Measurements from ENCODE around the gene KLK4. TPM values are rescaled to one million over a fixed set of nuclear protein-coding genes. Genes with fewer than 3 reads are reported as not detected.

Gene KLK4
- total and polyA plus RNA-seq, 9 of the 15 experiments (the other 6 are each of a cell fraction or from before 2014, with no cell fraction given): not detected

DNA sequence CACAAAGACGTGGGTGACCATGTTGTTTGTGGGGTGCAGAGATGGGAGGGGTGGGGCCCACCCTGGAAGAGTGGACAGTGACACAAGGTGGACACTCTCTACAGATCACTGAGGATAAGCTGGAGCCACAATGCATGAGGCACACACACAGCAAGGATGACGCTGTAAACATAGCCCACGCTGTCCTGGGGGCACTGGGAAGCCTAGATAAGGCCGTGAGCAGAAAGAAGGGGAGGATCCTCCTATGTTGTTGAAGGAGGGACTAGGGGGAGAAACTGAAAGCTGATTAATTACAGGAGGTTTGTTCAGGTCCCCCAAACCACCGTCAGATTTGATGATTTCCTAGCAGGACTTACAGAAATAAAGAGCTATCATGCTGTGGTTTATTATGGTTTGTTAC is 32.3 kb downstream of the KLK4 start (continued):
- TF ChIP-seq, protein P1, sequence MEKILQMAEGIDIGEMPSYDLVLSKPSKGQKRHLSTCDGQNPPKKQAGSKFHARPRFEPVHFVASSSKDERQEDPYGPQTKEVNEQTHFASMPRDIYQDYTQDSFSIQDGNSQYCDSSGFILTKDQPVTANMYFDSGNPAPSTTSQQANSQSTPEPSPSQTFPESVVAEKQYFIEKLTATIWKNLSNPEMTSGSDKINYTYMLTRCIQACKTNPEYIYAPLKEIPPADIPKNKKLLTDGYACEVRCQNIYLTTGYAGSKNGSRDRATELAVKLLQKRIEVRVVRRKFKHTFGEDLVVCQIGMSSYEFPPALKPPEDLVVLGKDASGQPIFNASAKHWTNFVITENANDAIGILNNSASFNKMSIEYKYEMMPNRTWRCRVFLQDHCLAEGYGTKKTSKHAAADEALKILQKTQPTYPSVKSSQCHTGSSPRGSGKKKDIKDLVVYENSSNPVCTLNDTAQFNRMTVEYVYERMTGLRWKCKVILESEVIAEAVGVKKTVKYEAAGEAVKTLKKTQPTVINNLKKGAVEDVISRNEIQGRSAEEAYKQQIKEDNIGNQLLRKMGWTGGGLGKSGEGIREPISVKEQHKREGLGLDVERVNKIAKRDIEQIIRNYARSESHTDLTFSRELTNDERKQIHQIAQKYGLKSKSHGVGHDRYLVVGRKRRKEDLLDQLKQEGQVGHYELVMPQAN (IDR thresholded peaks at IDR 0.05; ENCODE audit: borderline replicate concordance): no peak
- TF ChIP-seq, protein P2, sequence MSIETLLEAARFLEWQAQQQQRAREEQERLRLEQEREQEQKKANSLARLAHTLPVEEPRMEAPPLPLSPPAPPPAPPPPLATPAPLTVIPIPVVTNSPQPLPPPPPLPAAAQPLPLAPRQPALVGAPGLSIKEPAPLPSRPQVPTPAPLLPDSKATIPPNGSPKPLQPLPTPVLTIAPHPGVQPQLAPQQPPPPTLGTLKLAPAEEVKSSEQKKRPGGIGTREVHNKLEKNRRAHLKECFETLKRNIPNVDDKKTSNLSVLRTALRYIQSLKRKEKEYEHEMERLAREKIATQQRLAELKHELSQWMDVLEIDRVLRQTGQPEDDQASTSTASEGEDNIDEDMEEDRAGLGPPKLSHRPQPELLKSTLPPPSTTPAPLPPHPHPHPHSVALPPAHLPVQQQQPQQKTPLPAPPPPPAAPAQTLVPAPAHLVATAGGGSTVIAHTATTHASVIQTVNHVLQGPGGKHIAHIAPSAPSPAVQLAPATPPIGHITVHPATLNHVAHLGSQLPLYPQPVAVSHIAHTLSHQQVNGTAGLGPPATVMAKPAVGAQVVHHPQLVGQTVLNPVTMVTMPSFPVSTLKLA (conservative IDR thresholded peaks at IDR 0.05): peak; percentile 91 to 96
- TF ChIP-seq TBP (optimal IDR thresholded peaks at IDR 0.05; ENCODE audit: low read depth, low read length): no peak
- no peak for TF ChIP-seq PRPF4 (IDR thresholded peaks at IDR 0.05; ENCODE audit: insufficient read depth, low read depth, low read length, poor library complexity, severe bottlenecking)
- TF ChIP-seq, protein P3, sequence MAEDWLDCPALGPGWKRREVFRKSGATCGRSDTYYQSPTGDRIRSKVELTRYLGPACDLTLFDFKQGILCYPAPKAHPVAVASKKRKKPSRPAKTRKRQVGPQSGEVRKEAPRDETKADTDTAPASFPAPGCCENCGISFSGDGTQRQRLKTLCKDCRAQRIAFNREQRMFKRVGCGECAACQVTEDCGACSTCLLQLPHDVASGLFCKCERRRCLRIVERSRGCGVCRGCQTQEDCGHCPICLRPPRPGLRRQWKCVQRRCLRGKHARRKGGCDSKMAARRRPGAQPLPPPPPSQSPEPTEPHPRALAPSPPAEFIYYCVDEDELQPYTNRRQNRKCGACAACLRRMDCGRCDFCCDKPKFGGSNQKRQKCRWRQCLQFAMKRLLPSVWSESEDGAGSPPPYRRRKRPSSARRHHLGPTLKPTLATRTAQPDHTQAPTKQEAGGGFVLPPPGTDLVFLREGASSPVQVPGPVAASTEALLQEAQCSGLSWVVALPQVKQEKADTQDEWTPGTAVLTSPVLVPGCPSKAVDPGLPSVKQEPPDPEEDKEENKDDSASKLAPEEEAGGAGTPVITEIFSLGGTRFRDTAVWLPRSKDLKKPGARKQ (CRISPR knock-in tag; IDR thresholded peaks at IDR 0.05): no peak
- no peak for TF ChIP-seq E2F3 (CRISPR knock-in tag; IDR thresholded peaks at IDR 0.05)
- TF ChIP-seq ZC3H11A (IDR thresholded peaks at IDR 0.05; ENCODE audit: low read depth, low read length): no peak
- no peak for TF ChIP-seq CBX1 (IDR thresholded peaks at IDR 0.05; ENCODE audit: low read depth)
- no peak for TF ChIP-seq CREBBP (IDR thresholded peaks at IDR 0.05; ENCODE audit: low read depth, low read length)
- peak; percentile 74; the same call in 1 of the 2 replicates for TF ChIP-seq HDAC2 (IDR thresholded peaks at IDR 0.05)
- no peak for TF ChIP-seq ZNF431 (CRISPR knock-in tag; IDR thresholded peaks at IDR 0.05)
- TF ChIP-seq CEBPB (tag; IDR thresholded peaks at IDR 0.05): no peak
- no peak for TF ChIP-seq POU5F1 (IDR thresholded peaks at IDR 0.05; ENCODE audit: borderline replicate concordance, low read depth, low read length, partially characterized antibody)
- TF ChIP-seq, protein P4, sequence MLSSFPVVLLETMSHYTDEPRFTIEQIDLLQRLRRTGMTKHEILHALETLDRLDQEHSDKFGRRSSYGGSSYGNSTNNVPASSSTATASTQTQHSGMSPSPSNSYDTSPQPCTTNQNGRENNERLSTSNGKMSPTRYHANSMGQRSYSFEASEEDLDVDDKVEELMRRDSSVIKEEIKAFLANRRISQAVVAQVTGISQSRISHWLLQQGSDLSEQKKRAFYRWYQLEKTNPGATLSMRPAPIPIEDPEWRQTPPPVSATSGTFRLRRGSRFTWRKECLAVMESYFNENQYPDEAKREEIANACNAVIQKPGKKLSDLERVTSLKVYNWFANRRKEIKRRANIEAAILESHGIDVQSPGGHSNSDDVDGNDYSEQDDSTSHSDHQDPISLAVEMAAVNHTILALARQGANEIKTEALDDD (IDR thresholded peaks at IDR 0.05): no peak
- TF ChIP-seq, protein P5, sequence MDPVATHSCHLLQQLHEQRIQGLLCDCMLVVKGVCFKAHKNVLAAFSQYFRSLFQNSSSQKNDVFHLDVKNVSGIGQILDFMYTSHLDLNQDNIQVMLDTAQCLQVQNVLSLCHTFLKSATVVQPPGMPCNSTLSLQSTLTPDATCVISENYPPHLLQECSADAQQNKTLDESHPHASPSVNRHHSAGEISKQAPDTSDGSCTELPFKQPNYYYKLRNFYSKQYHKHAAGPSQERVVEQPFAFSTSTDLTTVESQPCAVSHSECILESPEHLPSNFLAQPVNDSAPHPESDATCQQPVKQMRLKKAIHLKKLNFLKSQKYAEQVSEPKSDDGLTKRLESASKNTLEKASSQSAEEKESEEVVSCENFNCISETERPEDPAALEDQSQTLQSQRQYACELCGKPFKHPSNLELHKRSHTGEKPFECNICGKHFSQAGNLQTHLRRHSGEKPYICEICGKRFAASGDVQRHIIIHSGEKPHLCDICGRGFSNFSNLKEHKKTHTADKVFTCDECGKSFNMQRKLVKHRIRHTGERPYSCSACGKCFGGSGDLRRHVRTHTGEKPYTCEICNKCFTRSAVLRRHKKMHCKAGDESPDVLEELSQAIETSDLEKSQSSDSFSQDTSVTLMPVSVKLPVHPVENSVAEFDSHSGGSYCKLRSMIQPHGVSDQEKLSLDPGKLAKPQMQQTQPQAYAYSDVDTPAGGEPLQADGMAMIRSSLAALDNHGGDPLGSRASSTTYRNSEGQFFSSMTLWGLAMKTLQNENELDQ (CRISPR knock-in tag; IDR thresholded peaks at IDR 0.05; ENCODE audit: borderline replicate concordance): no peak
- no peak for TF ChIP-seq ZNF586 (CRISPR knock-in tag; conservative IDR thresholded peaks at IDR 0.05)
- no peak for TF ChIP-seq TOE1 (IDR thresholded peaks at IDR 0.05; ENCODE audit: borderline replicate concordance)
- TF ChIP-seq TOE1 (CRISPR knock-in tag; IDR thresholded peaks at IDR 0.05; ENCODE audit: borderline replicate concordance, low read depth): no peak
- no peak for TF ChIP-seq NR1H2 (CRISPR knock-in tag; IDR thresholded peaks at IDR 0.05)
- TF ChIP-seq JUN (IDR thresholded peaks at IDR 0.05; ENCODE audit: borderline replicate concordance, low read depth, low read length): no peak
- TF ChIP-seq JUN (CRISPR knock-in tag; IDR thresholded peaks at IDR 0.05; ENCODE audit: borderline replicate concordance): no peak

Data from K562 (cell line).